Measurements from ENCODE around the gene RAB40C. TPM values are rescaled to one million over a fixed set of nuclear protein-coding genes. Genes with fewer than 3 reads are reported as not detected.
A peak's percentile ranks its signal among the peaks of the same experiment; 100 is the strongest.

Gene RAB40C
- total and polyA plus RNA-seq, 3 experiments from 2014 or later: 12.3 to 22.8 (median 13.3) TPM

GRCh38 chr16:635573-636205, 45.8 kb downstream of the RAB40C start:
- H3K4me1 Mint-ChIP-seq: peaks cover 0 to 20% (median 10%) of the 10 kb centered on the region in 3 donors
- ChIA-PET POLR2A (interaction anchor here (0.6 to 2.5 kb wide), 10 partner anchors 12 to 1520 kb away, joined by 3 to 11 read pairs (median 6); partner anchors contain the start of genes CAPN15, DECR2, STUB1 and TRAF7), CTCF (interaction anchor here (0.7 to 1.6 kb wide), 7 partner anchors 12 to 150 kb away, joined by 3 to 7 read pairs (median 3); partner anchors contain the start of genes RAB40C and WDR90)
- peak overlapping the region in 1 of 8 donors; percentile 100 for H3K27ac Mint-ChIP-seq
- peak overlapping the region; percentile 28 to 99 (median 97) for H3K4me3 Mint-ChIP-seq
- no peaks in the 10 kb centered on the region for H3K27me3 ChIP-seq (ENCODE audit: insufficient read depth, low read length, poor library complexity, severe bottlenecking)
- H3K9me3 Mint-ChIP-seq: peaks cover 0 to 3% (median 0%) of the 10 kb centered on the region in 5 donors
- peak overlapping the region; percentile 80 for H3K27ac ChIP-seq (ENCODE audit: low read depth, low read length)
- peaks cover 0 to 7% of the 10 kb centered on the region in 2 donors for H3K27me3 Mint-ChIP-seq
- H3K36me3 Mint-ChIP-seq: peaks cover 0 to 10% (median 0%) of the 10 kb centered on the region in 3 donors
- DNase-seq: no peak
- H3K4me3 ChIP-seq (ENCODE audit: low read length): peak overlapping the region; percentile 81
- no peaks in the 10 kb centered on the region for H3K9me3 ChIP-seq (ENCODE audit: low read length)
- no peaks in the 10 kb centered on the region for H3K36me3 ChIP-seq (ENCODE audit: insufficient read depth, low read length)
- H3K4me1 ChIP-seq (ENCODE audit: insufficient read depth, low read length): peaks cover 16% of the 10 kb centered on the region

- H3K27ac Mint-ChIP-seq: peak within 1 kb of the TSS; percentile 95 to 100 (median 97)
- peak within 1 kb of the TSS; percentile 92 to 99 (median 98) for H3K4me3 Mint-ChIP-seq
- Histone ChIP-seq H3K4me1 (ENCODE audit: insufficient read depth, low read length) (peaks cover 21% of the 10 kb centered on the region), H3K4me3 (ENCODE audit: low read length) (peak within 1 kb of the TSS; percentile 81), H3K27ac (ENCODE audit: low read depth, low read length) (peak within 1 kb of the TSS; percentile 80), H3K27me3 (ENCODE audit: insufficient read depth, low read length, poor library complexity, severe bottlenecking) (no peaks in the 10 kb centered on the region), H3K9me3 (ENCODE audit: low read length) (no peaks in the 10 kb centered on the region), H3K36me3 (ENCODE audit: insufficient read depth, low read length) (no peaks in the 10 kb centered on the region)
- H3K9me3 Mint-ChIP-seq: peaks cover 0 to 3% (median 0%) of the 10 kb centered on the region in 5 donors
- peaks cover 0 to 20% (median 10%) of the 10 kb centered on the region in 3 donors for H3K4me1 Mint-ChIP-seq
- POLR2A ChIA-PET: interaction anchor here (0.6 to 2.5 kb wide), 14 partner anchors 12 to 1519 kb away, joined by 3 to 11 read pairs (median 5); partner anchors contain the start of genes CAPN15, DECR2, RAB40C and STUB1
- peaks cover 0 to 7% of the 10 kb centered on the region in 2 donors for H3K27me3 Mint-ChIP-seq
- DNase-seq: peak; percentile 89 to 95 (median 91)
- H3K36me3 Mint-ChIP-seq: peaks cover 0 to 10% (median 0%) of the 10 kb centered on the region in 3 donors
- CTCF ChIA-PET: interaction anchor here (0.7 to 1.6 kb wide), 7 partner anchors 12 to 149 kb away, joined by 3 to 7 read pairs (median 3); partner anchors contain the start of genes RAB40C and WDR90
These were observed 46.6 kb downstream of the RAB40C start, which contains the start of gene METTL26 for GRCh38 chr16:636206-637080. TSS of gene METTL26 (minus strand) at chr16:636305. CDS start at chr16:636290, 15 bp downstream.

- H3K27ac Mint-ChIP-seq: peak overlapping the region in 4 of 8 donors; percentile 96 to 100 (median 98)
- Histone ChIP-seq H3K27ac (ENCODE audit: low read depth, low read length) (peak overlapping the region; percentile 80), H3K9me3 (ENCODE audit: low read length) (no peaks in the 10 kb centered on the region), H3K36me3 (ENCODE audit: insufficient read depth, low read length) (no peaks in the 10 kb centered on the region), H3K4me3 (ENCODE audit: low read length) (peak overlapping the region; percentile 81), H3K27me3 (ENCODE audit: insufficient read depth, low read length, poor library complexity, severe bottlenecking) (no peaks in the 10 kb centered on the region), H3K4me1 (ENCODE audit: insufficient read depth, low read length) (peaks cover 21% of the 10 kb centered on the region)
- H3K9me3 Mint-ChIP-seq: peaks cover 0 to 3% (median 0%) of the 10 kb centered on the region in 5 donors
- H3K27me3 Mint-ChIP-seq: peaks cover 0 to 7% of the 10 kb centered on the region in 2 donors
- peaks cover 0 to 10% (median 0%) of the 10 kb centered on the region in 3 donors for H3K36me3 Mint-ChIP-seq
- peaks cover 0 to 20% (median 10%) of the 10 kb centered on the region in 3 donors for H3K4me1 Mint-ChIP-seq
- H3K4me3 Mint-ChIP-seq: peak overlapping the region; percentile 92 to 99 (median 98)
- CTCF ChIA-PET: interaction anchor here (1.6 kb wide), 1 partner anchor 11 kb away, joined by 7 read pairs; no protein-coding TSS in a partner anchor
- DNase-seq: peak in 3 of 5 donors; percentile 80 to 90 (median 88)
- POLR2A ChIA-PET: interaction anchor here (0.6 to 2.5 kb wide), 11 partner anchors 11 to 1518 kb away, joined by 4 to 11 read pairs (median 7); partner anchors contain the start of genes CAPN15, RAB40C, STUB1 and TRAF7
These were observed 47.5 kb downstream of the RAB40C start for GRCh38 chr16:637081-638018.

GRCh38 chr16:638034-638543, 48.2 kb downstream of the RAB40C start:
- Histone ChIP-seq H3K27me3 (ENCODE audit: insufficient read depth, low read length, poor library complexity, severe bottlenecking) (no peaks in the 10 kb centered on the region), H3K4me3 (ENCODE audit: low read length) (no peak overlapping the region), H3K27ac (ENCODE audit: low read depth, low read length) (no peak overlapping the region), H3K4me1 (ENCODE audit: insufficient read depth, low read length) (peaks cover 28% of the 10 kb centered on the region), H3K9me3 (ENCODE audit: low read length) (no peaks in the 10 kb centered on the region), H3K36me3 (ENCODE audit: insufficient read depth, low read length) (no peaks in the 10 kb centered on the region)
- ChIA-PET CTCF (interaction anchor here (0.6 to 0.7 kb wide), 2 partner anchors 10 to 450 kb away, joined by 3 read pairs; no protein-coding TSS in a partner anchor), POLR2A (interaction anchor here (1.0 to 2.4 kb wide), 2 partner anchors 10 to 111 kb away, joined by 4 to 10 read pairs; partner anchors contain the start of gene CAPN15)
- Mint-ChIP-seq H3K4me3 (peak overlapping the region in 4 of 7 donors; percentile 41 to 62 (median 50)), H3K36me3 (peaks cover 0 to 10% (median 0%) of the 10 kb centered on the region in 3 donors), H3K27me3 (peaks cover 0 to 7% of the 10 kb centered on the region in 2 donors), H3K27ac (peak overlapping the region in 1 of 8 donors; percentile 60), H3K4me1 (peaks cover 0 to 27% (median 13%) of the 10 kb centered on the region in 3 donors), H3K9me3 (peaks cover 0 to 3% (median 0%) of the 10 kb centered on the region in 5 donors)
- DNase-seq: no peak

GRCh38 chr16:638836-639235, 49.0 kb downstream of the RAB40C start:
- H3K36me3 ChIP-seq (ENCODE audit: insufficient read depth, low read length): no peaks in the 10 kb centered on the region
- Mint-ChIP-seq H3K4me1 (peaks cover 0 to 28% (median 13%) of the 10 kb centered on the region in 3 donors), H3K36me3 (peaks cover 0 to 10% (median 0%) of the 10 kb centered on the region in 3 donors), H3K4me3 (peak overlapping the region in 3 of 7 donors; percentile 13 to 68 (median 28)), H3K9me3 (peaks cover 0 to 3% (median 0%) of the 10 kb centered on the region in 5 donors), H3K27me3 (peaks cover 0 to 7% of the 10 kb centered on the region in 2 donors), H3K27ac (peak overlapping the region in 1 of 8 donors; percentile 80)
- POLR2A ChIA-PET: no interaction called here
- no peak for DNase-seq
- H3K4me1 ChIP-seq (ENCODE audit: insufficient read depth, low read length): peaks cover 30% of the 10 kb centered on the region
- no peaks in the 10 kb centered on the region for H3K9me3 ChIP-seq (ENCODE audit: low read length)
- H3K4me3 ChIP-seq (ENCODE audit: low read length): no peak overlapping the region
- H3K27me3 ChIP-seq (ENCODE audit: insufficient read depth, low read length, poor library complexity, severe bottlenecking): no peaks in the 10 kb centered on the region
- CTCF ChIA-PET: no interaction called here
- no peak overlapping the region for H3K27ac ChIP-seq (ENCODE audit: low read depth, low read length)

- peaks cover 0 to 6% (median 0%) of the 10 kb centered on the region in 3 donors for H3K36me3 Mint-ChIP-seq
- H3K9me3 ChIP-seq (ENCODE audit: low read length): no peaks in the 10 kb centered on the region
- no peaks in the 10 kb centered on the region for H3K27me3 ChIP-seq (ENCODE audit: insufficient read depth, low read length, poor library complexity, severe bottlenecking)
- peaks cover 0 to 7% of the 10 kb centered on the region in 2 donors for H3K27me3 Mint-ChIP-seq
- POLR2A ChIA-PET: no interaction called here
- no peak for DNase-seq
- H3K4me3 ChIP-seq (ENCODE audit: low read length): no peak overlapping the region
- H3K4me3 Mint-ChIP-seq: peak overlapping the region; percentile 8 to 77 (median 50)
- peaks cover 0 to 24% (median 16%) of the 10 kb centered on the region in 3 donors for H3K4me1 Mint-ChIP-seq
- peaks cover 23% of the 10 kb centered on the region for H3K4me1 ChIP-seq (ENCODE audit: insufficient read depth, low read length)
- no peaks in the 10 kb centered on the region for H3K36me3 ChIP-seq (ENCODE audit: insufficient read depth, low read length)
- H3K9me3 Mint-ChIP-seq: peaks cover 0 to 3% (median 0%) of the 10 kb centered on the region in 5 donors
- no peak overlapping the region for H3K27ac ChIP-seq (ENCODE audit: low read depth, low read length)
- CTCF ChIA-PET: no interaction called here
- H3K27ac Mint-ChIP-seq: peak overlapping the region in 2 of 8 donors; percentile 50 to 94
These were observed 50.7 kb downstream of the RAB40C start for GRCh38 chr16:640614-641013.
